Islet of Langerhans (tissue), 1 donor: Measurements from ENCODE around the gene KHK.
"Not testable (repeated sequence)": the region's sequence is repeated elsewhere in the genome, so short reads cannot be mapped to it uniquely, and the experiment has no call there.

ENCODE experiments used
- FAIRE-seq: peaks from one replicate; lab custom pipeline; 2011; peaks lifted over from hg19 to GRCh38; lab: Jason Lieb, UNC

Gene KHK

DNA sequence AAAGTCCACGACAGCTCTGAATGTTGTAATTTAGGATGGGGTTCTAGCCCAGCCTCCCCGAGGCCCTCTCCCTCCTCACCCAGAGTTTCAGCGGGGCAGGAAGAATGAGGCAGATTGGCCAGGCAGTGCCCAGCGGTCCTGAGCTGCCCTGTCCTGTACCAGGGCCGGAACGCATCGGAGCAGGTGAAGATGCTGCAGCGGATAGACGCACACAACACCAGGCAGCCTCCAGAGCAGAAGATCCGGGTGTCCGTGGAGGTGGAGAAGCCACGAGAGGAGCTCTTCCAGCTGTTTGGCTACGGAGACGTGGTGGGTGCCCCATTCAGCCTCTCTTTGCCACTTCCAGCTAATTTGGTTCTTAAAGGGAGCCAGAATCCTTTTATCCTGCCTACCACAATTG lies 10.8 kb downstream of the KHK start:
- FAIRE-seq: no peak

DNA sequence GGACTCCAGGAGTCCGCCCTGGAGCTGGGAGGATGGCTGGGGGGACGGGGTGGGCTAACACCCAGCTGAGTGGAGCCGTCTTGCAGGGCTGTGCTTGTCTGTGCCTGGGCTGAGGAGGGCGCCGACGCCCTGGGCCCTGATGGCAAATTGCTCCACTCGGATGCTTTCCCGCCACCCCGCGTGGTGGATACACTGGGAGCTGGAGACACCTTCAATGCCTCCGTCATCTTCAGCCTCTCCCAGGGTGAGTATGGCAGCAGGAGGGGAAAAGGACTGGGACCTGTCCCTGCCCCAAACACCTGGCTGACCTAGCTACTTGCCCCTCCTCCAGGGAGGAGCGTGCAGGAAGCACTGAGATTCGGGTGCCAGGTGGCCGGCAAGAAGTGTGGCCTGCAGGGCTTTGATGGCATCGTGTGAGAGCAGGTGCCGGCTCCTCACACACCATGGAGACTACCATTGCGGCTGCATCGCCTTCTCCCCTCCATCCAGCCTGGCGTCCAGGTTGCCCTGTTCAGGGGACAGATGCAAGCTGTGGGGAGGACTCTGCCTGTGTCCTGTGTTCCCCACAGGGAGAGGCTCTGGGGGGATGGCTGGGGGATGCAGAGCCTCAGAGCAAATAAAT lies 12.9 kb downstream of the KHK start:
- FAIRE-seq: no peak

- no peak for FAIRE-seq
These were observed 13.5 kb downstream of the KHK start for GRCh38 chr2:27100036-27100435.

DNA sequence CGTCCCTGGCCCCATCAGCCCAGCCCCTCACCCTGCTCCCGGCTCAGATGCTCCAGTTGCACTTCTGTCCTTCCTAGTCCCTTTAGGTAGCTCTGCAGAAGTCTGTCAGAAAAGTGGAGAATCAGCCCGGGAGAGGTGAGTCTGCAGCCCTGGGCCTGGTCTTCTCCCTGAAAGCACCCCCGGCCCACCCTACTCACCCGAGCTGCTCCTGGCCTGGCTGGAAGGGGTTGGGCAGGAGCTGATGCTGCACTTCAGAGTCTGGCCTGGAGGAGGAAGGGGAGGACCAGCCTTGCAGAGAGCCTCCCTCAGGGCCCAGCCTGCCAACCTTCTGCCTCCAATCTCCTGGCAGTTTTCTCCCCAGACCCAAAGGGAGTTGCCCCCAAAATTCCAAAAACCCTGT lies 15.8 kb downstream of the KHK start:
- no peak for FAIRE-seq

DNA sequence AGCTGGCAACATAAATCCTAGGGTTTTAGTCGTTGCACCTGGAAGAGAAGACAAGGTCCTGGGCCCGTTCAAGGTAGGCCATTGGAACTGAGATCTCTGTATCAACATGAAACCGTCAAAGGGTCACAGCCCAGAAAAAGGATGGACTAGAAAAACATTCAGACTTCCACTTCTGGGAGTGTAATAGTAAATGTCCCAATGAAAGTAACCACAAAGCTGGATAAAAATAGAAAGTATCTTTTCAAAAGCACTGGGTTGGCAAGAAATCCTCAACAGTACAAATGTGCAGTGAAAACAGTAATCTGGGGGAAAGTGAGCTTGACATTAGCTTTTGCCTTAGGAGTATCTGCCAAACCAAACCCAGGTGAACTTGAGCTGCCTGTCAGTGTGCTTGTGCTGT lies 19.4 kb downstream of the KHK start:
- FAIRE-seq: no peak

- no peak for FAIRE-seq
These were observed 21.6 kb downstream of the KHK start for GRCh38 chr2:27108221-27108620.

DNA sequence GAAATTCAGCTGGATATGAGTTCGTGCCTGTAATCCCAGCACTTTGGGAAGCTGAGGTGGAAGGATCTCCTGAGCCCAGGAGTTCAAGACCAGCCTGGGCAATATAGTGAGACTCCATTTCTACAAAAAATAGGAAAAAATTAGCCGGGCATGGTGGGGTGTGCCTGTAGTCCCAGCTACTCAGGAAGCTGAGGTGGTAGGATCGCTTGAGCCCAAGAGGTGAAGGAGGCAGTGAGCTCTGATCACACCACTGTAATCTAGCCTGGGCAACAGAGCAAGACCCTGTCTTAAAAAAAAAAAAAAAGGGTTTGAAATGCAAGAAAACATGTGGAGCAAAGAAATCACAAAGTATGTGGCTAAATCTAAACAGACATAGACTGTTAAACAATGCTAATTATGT lies 22.5 kb downstream of the KHK start:
- no peak for FAIRE-seq

DNA sequence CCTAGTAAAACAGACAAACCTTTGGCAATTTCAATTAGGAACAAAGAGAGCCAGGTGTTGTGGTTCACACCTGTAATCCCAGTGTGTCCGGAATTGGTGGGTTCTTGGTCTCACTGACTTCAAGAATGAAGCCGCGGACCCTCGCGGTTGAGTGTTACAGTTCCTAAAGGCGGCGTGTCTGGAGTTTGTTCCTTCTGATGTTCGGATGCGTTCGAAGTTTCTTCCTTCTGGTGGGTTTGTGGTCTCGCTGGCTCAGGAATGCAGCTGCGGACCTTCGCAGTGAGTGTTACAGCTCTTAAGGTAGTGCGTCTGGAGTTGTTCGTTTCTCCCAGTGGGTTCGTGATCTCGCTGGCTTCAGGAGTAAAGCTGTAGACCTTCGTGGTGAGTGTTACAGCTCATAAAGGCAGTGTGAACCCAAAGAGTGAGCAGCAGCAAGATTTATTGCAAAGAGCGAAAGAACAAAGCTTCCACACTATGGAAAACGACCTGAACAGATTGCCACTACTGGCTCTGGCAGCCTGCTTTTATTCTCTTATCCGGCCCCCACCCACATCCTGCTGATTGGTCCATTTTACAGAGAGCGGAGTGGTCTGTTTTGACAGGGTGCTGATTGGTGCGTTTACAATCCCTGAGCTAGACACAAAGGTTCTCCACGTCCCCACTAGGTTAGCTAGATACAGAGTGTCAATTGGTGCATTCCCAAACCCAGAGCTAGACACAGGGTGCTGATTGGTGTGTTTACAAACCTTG lies 24.2 kb downstream of the KHK start:
- FAIRE-seq: not testable (repeated sequence)

DNA sequence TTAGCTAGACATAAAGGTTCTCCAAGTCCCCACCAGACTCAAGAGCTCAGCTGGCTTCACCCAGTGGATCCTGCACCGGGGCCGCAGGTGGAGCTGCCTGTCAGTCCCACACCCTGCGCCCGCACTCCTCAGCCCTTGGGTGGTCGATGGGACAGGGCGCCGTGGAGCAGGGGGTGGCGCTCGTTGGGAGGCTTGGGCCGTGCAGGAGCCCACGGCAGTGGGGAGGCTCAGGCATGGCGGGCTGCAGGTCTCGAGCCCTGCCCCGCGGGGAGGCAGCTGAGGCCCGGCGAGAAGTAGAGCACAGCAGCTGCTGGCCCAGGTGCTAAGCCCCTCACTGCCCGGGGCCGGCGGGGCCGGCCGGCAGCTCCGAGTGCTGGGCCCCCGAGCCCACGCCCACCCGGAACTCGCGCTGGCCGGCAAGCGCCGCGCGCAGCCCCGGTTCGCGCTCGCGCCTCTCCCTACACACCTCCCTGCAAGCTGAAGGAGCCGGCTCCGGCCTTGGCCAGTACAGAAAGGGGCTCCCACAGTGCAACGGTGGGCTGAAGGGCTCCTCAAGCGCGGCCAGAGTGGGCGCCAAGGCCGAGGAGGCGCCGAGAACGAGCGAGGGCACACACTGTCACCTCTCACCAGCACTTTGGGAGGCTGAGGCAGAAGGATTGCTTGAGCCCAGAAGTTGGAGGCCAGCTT lies 25.0 kb downstream of the KHK start:
- not testable (repeated sequence) for FAIRE-seq

GRCh38 chr2:27115519-27115918 lies 28.9 kb downstream of the KHK start:
- no peak for FAIRE-seq

- no peak for FAIRE-seq
These were observed 31.5 kb downstream of the KHK start for GRCh38 chr2:27117995-27118524.

GRCh38 chr2:27118525-27119329 lies 32.2 kb downstream of the KHK start, which contains the start of gene CGREF1:
Gene CGREF1, minus strand, starts transcription at chr2:27119128. Its CDS starts 14,762 bp downstream, at chr2:27104366.
- FAIRE-seq: no peak

- not testable (repeated sequence) for FAIRE-seq
These were observed 32.7 kb downstream of the KHK start for GRCh38 chr2:27119330-27119670.

GRCh38 chr2:27121906-27122305 lies 35.3 kb downstream of the KHK start:
- FAIRE-seq: no peak

DNA sequence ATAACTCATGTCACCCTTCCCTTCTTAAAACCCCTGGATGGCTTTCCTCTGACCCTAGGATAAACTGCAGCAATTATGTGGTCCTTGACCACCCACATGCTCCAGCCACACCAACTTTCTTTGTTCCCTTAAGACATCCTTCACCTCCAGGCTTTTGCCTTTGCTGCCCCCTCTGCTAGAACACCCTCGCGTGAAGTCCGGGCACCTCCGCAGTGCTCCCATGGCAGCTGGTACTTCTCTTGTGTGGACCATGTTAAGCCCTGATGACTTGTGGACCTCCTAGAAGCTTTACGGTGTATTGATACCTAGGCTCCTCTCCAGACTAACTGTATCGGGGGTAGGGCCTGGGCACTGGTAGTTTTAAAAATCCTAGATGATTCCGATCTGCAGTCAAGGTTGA lies 36.2 kb downstream of the KHK start:
- no peak for FAIRE-seq

DNA sequence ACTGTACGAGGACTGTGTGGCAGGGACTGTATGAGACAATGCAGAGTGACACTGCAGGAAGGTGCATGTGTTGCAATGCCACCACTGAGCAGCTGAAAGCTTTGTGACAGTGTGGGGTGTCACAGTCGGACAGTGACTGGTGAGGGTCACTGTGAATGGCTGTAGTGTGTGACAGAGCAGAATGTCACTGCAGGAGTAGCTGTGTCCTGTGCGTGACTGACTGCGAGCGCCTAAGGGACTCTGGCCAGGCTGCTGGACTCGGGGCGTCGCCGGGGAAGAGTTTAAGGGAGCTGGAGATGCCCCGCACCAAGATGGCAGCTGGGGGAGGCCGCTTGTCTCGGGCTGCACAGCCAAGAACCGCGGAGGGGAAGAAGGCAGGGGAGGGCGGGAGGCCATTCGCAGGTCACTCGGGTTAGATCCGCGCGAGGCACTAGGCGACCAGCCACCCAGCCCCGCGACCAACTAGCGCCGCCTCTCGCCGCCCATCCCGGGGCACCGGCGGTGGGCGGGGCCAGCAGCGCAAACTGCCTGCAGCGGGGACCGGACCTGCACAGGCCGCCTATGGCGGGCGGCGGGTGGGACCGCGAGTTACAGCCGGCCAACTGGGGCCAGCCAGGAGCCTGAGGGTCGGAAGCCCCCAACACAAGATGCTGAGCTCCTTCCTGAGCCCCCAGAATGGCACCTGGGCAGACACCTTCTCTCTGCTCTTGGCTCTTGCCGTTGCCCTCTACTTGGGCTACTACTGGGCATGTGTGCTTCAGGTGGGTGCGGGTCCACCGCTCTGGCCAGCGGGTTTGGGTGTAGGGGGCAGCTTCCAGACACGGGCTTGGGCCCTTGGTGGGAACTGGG lies 37.0 kb downstream of the KHK start, which contains the start of gene ABHD1:
TSS of gene ABHD1 (plus strand) at position 514 of the 849 bp plus-strand sequence. CDS start at position 648, 134 bp downstream.
- no peak for FAIRE-seq

GRCh38 chr2:27125104-27125503 lies 38.5 kb downstream of the KHK start:
- FAIRE-seq: no peak

GRCh38 chr2:27126252-27126710 lies 39.7 kb downstream of the KHK start:
- no peak for FAIRE-seq

DNA sequence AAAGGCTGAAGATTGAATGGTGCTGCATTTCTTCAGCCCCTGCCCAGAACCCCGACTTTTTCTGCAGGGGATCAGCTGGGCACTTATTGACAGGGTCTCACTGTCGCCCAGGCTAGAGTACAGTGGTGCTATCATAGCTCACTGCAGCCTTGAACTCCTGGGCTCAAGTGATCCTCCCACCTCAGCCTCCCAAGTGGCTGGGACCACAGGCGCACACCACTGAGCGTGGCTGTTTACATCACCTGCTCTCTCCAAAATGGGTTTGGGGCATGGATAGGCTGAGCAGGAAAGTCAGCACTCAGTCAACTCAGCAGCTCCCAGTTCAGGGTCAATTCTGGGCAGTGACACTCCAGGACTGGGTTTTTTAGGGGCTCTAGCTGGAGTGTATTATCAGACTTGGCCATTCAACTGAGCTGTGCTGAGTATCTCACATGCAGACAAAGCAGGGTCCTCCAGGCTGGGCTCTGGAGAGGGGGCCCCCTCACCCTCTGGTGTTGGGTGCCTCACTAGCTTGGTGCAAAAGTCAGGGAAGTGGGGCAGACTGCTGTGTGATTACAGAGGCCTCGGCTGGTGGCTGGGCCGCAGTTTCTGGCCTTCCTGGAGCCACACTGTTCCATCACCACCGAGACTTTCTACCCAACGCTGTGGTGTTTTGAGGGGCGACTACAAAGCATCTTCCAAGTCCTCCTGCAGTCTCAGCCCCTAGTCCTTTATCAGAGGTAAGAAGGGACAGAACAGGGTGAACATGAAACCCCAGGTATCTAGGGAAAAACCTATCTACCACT lies 41.5 kb downstream of the KHK start:
- FAIRE-seq: no peak
